CD4-positive, alpha-beta T cell treated with Interferon gamma for 1 hour (primary cell): ENCODE measurements around the gene MYOM1.
A peak's percentile ranks its signal among the peaks of the same experiment; 100 is the strongest.
"Not testable (repeated sequence)": the region's sequence is repeated elsewhere in the genome, so short reads cannot be mapped to it uniquely, and the experiment has no call there.

ENCODE experiments used
- DNase-seq: peaks from one replicate; pipeline ENCODE4 v3.0.0-alpha.2; 2020

Gene MYOM1

GRCh38 chr18:3248658-3249359 is 29.0 kb upstream of the MYOM1 start:
- no peak for DNase-seq

- no peak for DNase-seq
Measured at GRCh38 chr18:3248062-3248657, 28.4 kb upstream of the MYOM1 start.

GRCh38 chr18:3247240-3248061 is 27.7 kb upstream of the MYOM1 start, which contains the start of gene MYL12A:
TSS of gene MYL12A (plus strand) at chr18:3247801. CDS start at chr18:3253248, 5,447 bp downstream.
- DNase-seq, result peak; percentile 94

GRCh38 chr18:3246635-3247239 is 27.0 kb upstream of the MYOM1 start:
- DNase-seq, result no peak

GRCh38 chr18:3245853-3246634 is 26.3 kb upstream of the MYOM1 start:
- peak; percentile 82 for DNase-seq

GRCh38 chr18:3245185-3245564 is 25.4 kb upstream of the MYOM1 start:
- no peak for DNase-seq

GRCh38 chr18:3238742-3239141 is 19.0 kb upstream of the MYOM1 start:
- DNase-seq, result no peak

- DNase-seq, result no peak
Measured at GRCh38 chr18:3236470-3236869, 16.7 kb upstream of the MYOM1 start.

- DNase-seq, result no peak
Measured at GRCh38 chr18:3235846-3236245, 16.1 kb upstream of the MYOM1 start.

- no peak for DNase-seq
Measured at GRCh38 chr18:3234457-3234856, 14.7 kb upstream of the MYOM1 start.

- DNase-seq, result no peak
Measured at GRCh38 chr18:3233433-3234168, 13.8 kb upstream of the MYOM1 start.

- DNase-seq, result no peak
Measured at GRCh38 chr18:3233004-3233403, 13.2 kb upstream of the MYOM1 start.

- DNase-seq, result no peak
Measured at GRCh38 chr18:3230401-3231334, 10.9 kb upstream of the MYOM1 start.

- no peak for DNase-seq
Measured at GRCh38 chr18:3226048-3226447, 6.3 kb upstream of the MYOM1 start.

GRCh38 chr18:3225588-3225987 is 5.8 kb upstream of the MYOM1 start:
- DNase-seq, result no peak

- DNase-seq, result no peak
Measured at GRCh38 chr18:3224223-3224622, 4.5 kb upstream of the MYOM1 start.

- DNase-seq, result no peak
Measured at GRCh38 chr18:3223356-3223755, 3.6 kb upstream of the MYOM1 start.

GRCh38 chr18:3221496-3221895 is 1.7 kb upstream of the MYOM1 start:
- no peak for DNase-seq

- not testable (repeated sequence) for DNase-seq
Measured at GRCh38 chr18:3220868-3221267, 1.1 kb upstream of the MYOM1 start.

- no peak for DNase-seq
Measured at GRCh38 chr18:3219241-3219630, 532 bp downstream of the MYOM1 start.

- DNase-seq, result no peak
Measured at GRCh38 chr18:3218819-3219218, 949 bp downstream of the MYOM1 start.
